Natural killer cell treated with Interleukin-12 subunit alpha and Interleukin-12 subunit beta and Interleukin-15 and Interleukin-18, amount 100 ng/mL, for 72 hours (primary cell): ENCODE results near the gene FCHSD2. TPM values are rescaled to one million over a fixed set of nuclear protein-coding genes. Genes with fewer than 3 reads are reported as not detected.
"Not testable (repeated sequence)": the region's sequence is repeated elsewhere in the genome, so short reads cannot be mapped to it uniquely, and the experiment has no call there.

Experiments
- ATAC-seq, 2 donors: fragments of 150-1000 bp; cut with Tn5 transposase in 1 of 2; sonication (Bioruptor Pico), chemical (Tn5 transposase) in 1 of 2; 2 replicates each; pipeline ENCODE4 v1.10.0; 2021
- DNase-seq: peaks from one replicate; pipeline ENCODE4 v3.0.0; 2022; ENCODE audit warnings: low spot score
- H3K27ac Mint-ChIP-seq, 2 donors: 1 replicate in 1 of 2; 2 replicates in 1 of 2; pipeline ENCODE4 v1.8.0; 2022; ENCODE audit warnings: mixed read lengths in 2 of 2, mild to moderate bottlenecking in 1 of 2, moderate library complexity in 1 of 2
- H3K27me3 Mint-ChIP-seq, 2 donors: 1 replicate in 1 of 2; 2 replicates in 1 of 2; pipeline ENCODE4 v1.8.0; 2022; ENCODE audit warnings: mixed read lengths in 2 of 2
- H3K36me3 Mint-ChIP-seq: one replicate; pipeline ENCODE4 v1.8.0; 2022; ENCODE audit warnings: mixed read lengths
- H3K4me1 Mint-ChIP-seq, 2 donors: 1 replicate in 1 of 2; 2 replicates in 1 of 2; pipeline ENCODE4 v1.8.0; 2022; ENCODE audit warnings: low read depth in 2 of 2, mixed read lengths in 2 of 2, mild to moderate bottlenecking in 1 of 2
- H3K4me3 Mint-ChIP-seq: one replicate; pipeline ENCODE4 v1.8.0; 2022; ENCODE audit warnings: mixed read lengths
- H3K9me3 Mint-ChIP-seq: 2 replicates; pipeline ENCODE4 v1.8.0; 2022; ENCODE audit warnings: mixed read lengths
- total RNA-seq, 2 donors: library from RNA; stranded (reverse); gene quantifications; one replicate each; pipeline ENCODE4 v1.2.3, GENCODE V29; 2022

FCHSD2 gene
- total RNA-seq, 2 donors from 2014 or later = 58.8 to 77.3 TPM

DNA sequence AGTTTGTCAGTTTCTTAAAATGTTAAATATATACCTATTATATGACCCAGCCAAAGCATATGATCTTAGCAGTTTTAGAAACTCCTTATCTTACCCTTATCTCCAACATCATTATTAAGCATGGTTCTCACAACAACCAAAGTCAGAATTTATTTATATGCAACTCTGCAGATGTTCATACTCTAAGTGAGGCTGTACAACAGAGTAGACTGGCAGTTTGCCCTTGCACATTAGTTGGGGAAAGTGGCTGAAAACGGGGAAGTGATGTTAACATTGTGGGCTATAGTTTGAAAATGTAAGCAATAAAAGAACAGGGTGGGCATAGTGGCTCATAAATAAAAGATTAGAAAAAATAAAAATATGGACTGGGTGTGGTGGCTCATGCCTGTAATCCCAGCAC lies 278.2 kb downstream of the FCHSD2 start:
- ATAC-seq (no peak), DNase-seq (no peak)
- Mint-ChIP-seq H3K4me1 (peaks cover 0 to 2% of the 10 kb centered on the region in 2 donors), H3K27ac (no peak overlapping the region), H3K36me3 (peaks cover 10% of the 10 kb centered on the region), H3K4me3 (no peak overlapping the region), H3K9me3 (no peaks in the 10 kb centered on the region), H3K27me3 (no peaks in the 10 kb centered on the region)

DNA sequence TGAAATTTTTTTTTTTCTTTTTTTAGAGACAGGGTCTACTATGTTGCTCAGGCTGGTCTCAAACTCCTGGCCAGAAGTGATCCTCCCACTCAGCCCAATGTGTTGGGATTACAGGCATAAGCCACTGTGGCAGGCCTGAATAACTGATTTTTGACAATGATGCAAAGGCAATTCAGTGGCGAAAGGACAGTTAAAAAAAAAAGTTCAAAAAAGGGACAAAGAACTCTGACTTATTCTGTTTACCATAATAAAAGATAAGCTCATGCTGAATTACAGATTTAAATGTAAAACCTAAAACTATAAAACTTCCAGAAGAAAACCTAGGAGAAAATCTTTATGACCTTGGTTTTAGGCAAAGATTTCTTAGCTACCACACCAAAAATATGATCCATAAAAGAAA lies 279.0 kb downstream of the FCHSD2 start:
- H3K27ac Mint-ChIP-seq = no peak overlapping the region
- DNase-seq (no peak), ATAC-seq (no peak)
- no peak overlapping the region for H3K4me3 Mint-ChIP-seq
- H3K27me3 Mint-ChIP-seq = no peaks in the 10 kb centered on the region
- peaks cover 2 to 4% of the 10 kb centered on the region in 2 donors for H3K4me1 Mint-ChIP-seq
- H3K36me3 Mint-ChIP-seq = peaks cover 16% of the 10 kb centered on the region
- no peaks in the 10 kb centered on the region for H3K9me3 Mint-ChIP-seq

DNA sequence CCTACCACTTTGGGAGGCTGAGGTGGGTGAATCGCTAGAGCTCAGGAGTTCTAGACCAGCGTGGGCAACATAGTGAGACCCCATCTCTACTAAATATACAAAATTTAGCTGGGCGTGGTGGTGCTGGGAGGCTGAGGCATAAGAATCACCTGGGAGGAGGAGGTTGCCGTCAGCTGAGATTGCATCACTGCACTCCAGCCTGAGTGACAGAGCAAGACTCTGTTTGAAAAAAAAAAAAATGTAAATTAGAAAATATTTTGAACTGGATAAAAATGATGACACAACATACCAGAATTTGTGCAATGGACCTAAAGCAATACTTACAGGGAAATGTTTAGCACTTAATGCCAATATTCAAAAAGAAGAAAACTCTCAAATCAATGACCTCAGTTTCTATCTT lies 281.5 kb downstream of the FCHSD2 start:
- H3K9me3 Mint-ChIP-seq = no peaks in the 10 kb centered on the region
- H3K27me3 Mint-ChIP-seq = no peaks in the 10 kb centered on the region

DNA sequence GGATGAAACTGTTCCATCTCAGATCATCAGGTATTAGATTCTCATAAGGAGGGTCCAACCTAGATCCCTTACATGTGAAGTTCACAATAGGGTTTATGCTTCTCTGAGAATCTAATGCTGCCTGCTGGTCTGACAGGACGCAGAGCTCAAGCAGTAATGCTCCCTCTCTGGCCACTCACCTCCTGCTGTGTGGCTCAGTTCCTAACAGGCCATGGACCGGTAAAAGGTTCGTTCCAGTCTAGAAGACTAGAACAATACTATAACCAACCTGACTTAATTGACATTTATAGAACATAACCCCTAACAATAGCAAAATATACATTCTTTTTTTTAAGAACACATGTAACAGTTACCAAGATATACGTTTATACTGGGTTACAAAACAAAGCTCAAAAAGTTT lies 282.1 kb downstream of the FCHSD2 start:
- DNase-seq (no peak), ATAC-seq (no peak)
- no peaks in the 10 kb centered on the region for H3K9me3 Mint-ChIP-seq
- no peaks in the 10 kb centered on the region for H3K27me3 Mint-ChIP-seq
- H3K36me3 Mint-ChIP-seq = peaks cover 9% of the 10 kb centered on the region
- H3K4me3 Mint-ChIP-seq = no peak overlapping the region
- H3K4me1 Mint-ChIP-seq = peaks cover 4 to 6% of the 10 kb centered on the region in 2 donors
- no peak overlapping the region for H3K27ac Mint-ChIP-seq

More for the DNA sequence above, 281.5 kb downstream of the FCHSD2 start:
- DNase-seq (no peak), ATAC-seq (no peak)
- Mint-ChIP-seq H3K4me3 (no peak overlapping the region), H3K36me3 (peaks cover 9% of the 10 kb centered on the region), H3K4me1 (peaks cover 4 to 6% of the 10 kb centered on the region in 2 donors), H3K27ac (no peak overlapping the region)

DNA sequence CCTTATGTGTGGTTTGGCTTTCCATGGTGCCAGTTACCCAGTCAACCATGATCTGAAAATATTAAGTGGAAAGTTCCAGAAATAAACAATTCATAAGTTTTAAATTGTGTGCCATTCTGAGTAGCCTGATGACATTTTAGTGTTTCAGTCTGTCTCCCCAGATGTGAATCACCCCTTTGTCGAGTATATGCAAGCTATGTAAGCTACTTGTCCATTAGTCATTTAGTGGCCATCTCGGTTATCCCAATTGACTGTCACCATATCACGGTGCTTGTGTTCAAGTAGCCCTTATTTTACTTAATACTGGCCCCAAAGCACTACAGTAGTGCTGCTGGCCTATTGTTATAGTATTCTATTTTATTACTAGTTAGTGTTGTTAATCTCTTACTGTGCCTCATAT lies 283.0 kb downstream of the FCHSD2 start:
- no peak for ATAC-seq
- no peaks in the 10 kb centered on the region for H3K9me3 Mint-ChIP-seq
- peaks cover 9% of the 10 kb centered on the region for H3K36me3 Mint-ChIP-seq

DNA sequence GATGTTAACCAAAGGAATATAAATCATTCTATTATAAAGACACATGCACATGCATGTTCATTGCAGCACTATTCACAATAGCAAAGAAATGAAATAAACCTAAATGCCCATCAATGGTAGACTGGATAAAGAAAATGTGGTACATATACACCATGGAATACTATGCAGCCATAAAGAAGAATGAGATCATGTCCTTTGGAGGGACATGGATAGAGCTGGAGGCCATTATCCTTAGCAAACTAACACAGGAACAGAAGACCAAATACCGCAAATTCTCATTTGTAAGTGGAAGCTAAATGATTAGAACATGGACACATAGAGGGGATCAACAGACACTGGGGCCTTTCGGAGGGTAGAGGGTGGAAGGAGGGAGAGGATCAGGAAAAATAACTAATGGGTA lies 283.9 kb downstream of the FCHSD2 start:
- not testable (repeated sequence) for H3K36me3 Mint-ChIP-seq, H3K27me3 Mint-ChIP-seq, H3K9me3 Mint-ChIP-seq, ATAC-seq, H3K4me1 Mint-ChIP-seq, H3K4me3 Mint-ChIP-seq, DNase-seq
- peak overlapping the region in 1 of 2 donors; percentile 20 for H3K27ac Mint-ChIP-seq

More for the DNA sequence above, 283.0 kb downstream of the FCHSD2 start:
- Mint-ChIP-seq H3K27me3 (no peaks in the 10 kb centered on the region), H3K4me3 (no peak overlapping the region), H3K4me1 (peaks cover 4 to 6% of the 10 kb centered on the region in 2 donors), H3K27ac (no peak overlapping the region)
- no peak for DNase-seq

DNA sequence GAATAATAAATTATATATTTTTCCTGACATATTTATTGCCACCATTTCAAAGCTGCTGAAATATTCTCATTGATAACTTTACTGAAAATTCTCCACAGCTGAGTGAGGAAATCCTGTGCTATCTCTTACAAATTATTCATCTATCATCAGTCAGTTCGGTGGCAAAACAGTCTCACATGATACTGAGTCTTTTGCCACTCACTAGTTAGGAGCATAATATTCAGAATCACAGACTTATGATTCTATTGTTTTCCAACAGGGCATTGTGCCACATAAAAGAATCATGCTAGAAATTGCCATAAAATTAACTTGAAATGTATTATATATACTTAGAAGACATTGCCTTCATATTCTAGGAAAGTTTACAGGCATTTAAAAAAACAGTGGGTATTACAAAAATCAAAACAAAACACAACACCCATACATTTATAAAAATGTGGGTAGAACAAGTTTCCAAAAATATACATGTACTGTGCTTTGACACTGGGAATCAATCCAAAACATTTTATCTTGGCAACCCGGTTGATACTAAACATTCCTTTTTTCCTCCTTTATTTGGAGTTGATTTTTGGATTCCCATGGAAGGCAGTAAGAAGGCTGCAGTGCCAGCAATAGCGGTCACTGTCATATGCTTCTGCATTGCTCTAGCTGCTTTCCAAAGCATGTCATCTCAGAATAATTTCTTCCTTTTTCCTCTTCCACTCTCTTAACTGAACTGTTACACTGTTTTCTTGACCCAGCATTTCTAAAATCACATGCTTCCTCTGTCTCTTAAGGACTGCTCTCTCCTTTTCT lies 285.4 kb downstream of the FCHSD2 start:
- ATAC-seq (no peak), DNase-seq (no peak)
- no peak overlapping the region for H3K4me3 Mint-ChIP-seq
- H3K36me3 Mint-ChIP-seq = peaks cover 9% of the 10 kb centered on the region
- H3K9me3 Mint-ChIP-seq = no peaks in the 10 kb centered on the region
- no peak overlapping the region for H3K27ac Mint-ChIP-seq
- peaks cover 3 to 4% of the 10 kb centered on the region in 2 donors for H3K4me1 Mint-ChIP-seq
- H3K27me3 Mint-ChIP-seq = no peaks in the 10 kb centered on the region

DNA sequence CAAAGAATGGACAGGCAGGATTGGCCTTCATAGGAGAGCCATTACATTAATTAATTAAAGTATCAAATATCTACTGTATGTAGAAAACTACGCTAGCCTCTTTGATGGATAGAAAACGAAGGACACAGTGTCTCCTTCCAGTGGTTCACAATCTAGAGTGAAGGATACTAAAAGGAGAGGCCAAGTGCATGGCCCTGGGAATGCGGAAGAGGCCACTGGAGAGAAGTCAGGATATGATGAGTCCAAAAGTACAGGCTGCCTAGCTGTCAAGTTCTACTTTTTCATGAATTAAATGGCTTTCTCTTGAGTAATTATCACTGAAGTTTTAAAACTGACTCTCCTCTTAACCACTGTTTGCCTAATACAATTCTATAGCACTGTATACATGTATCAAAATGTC lies 286.1 kb downstream of the FCHSD2 start:
- Mint-ChIP-seq H3K36me3 (peaks cover 9% of the 10 kb centered on the region), H3K27ac (no peak overlapping the region), H3K4me1 (peaks cover 3 to 4% of the 10 kb centered on the region in 2 donors), H3K9me3 (no peaks in the 10 kb centered on the region), H3K27me3 (no peaks in the 10 kb centered on the region), H3K4me3 (no peak overlapping the region)
- DNase-seq (no peak), ATAC-seq (no peak)

DNA sequence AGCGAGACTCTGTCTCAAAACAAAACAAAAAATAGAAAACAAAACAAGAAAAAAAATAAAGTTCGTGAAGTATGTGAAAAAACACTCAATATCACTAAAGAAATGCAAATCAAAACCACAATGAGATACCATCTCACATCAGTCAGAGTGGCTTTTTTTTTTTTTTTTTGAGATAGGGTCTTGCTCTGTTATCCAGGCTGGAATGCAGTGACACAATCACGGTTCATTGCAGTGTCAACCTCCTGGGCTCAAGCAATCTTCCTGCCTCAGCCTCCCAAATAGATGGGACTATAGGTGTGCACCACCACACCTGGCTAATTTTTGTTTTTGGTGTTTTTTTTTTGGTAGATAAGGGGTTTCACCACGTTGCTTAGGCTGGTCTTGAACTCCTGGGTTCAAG lies 290.4 kb downstream of the FCHSD2 start:
- peaks cover 4% of the 10 kb centered on the region for H3K36me3 Mint-ChIP-seq
- peaks cover 0 to 6% of the 10 kb centered on the region in 2 donors for H3K4me1 Mint-ChIP-seq
- H3K9me3 Mint-ChIP-seq = no peaks in the 10 kb centered on the region
- no peak overlapping the region for H3K4me3 Mint-ChIP-seq
- ATAC-seq = no peak
- no peaks in the 10 kb centered on the region for H3K27me3 Mint-ChIP-seq
- no peak overlapping the region for H3K27ac Mint-ChIP-seq
- DNase-seq = no peak

DNA sequence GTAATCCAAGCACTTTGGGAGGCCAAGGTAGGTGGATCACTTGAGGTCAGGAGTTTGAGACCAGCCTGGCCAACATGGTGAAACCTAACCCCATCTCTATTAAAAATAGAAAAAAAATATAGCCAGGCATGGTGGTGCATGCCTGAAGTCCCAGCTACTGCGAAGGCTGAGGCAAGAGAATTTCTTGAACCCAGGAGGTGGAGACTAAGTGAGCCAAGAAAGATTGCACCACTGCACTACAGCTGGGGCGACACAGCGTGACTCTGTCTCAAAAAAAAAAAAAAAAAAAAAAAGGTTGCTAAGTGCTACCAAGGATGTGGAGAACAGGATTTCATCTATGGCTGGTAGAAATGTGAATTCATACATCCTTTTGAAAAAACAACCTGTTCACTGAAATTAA lies 291.3 kb downstream of the FCHSD2 start:
- H3K27me3 Mint-ChIP-seq = no peaks in the 10 kb centered on the region
- ATAC-seq = no peak
- H3K36me3 Mint-ChIP-seq = peaks cover 4% of the 10 kb centered on the region
- H3K27ac Mint-ChIP-seq = no peak overlapping the region
- no peak overlapping the region for H3K4me3 Mint-ChIP-seq
- DNase-seq = no peak
- H3K9me3 Mint-ChIP-seq = no peaks in the 10 kb centered on the region
- H3K4me1 Mint-ChIP-seq = peaks cover 0 to 6% of the 10 kb centered on the region in 2 donors

DNA sequence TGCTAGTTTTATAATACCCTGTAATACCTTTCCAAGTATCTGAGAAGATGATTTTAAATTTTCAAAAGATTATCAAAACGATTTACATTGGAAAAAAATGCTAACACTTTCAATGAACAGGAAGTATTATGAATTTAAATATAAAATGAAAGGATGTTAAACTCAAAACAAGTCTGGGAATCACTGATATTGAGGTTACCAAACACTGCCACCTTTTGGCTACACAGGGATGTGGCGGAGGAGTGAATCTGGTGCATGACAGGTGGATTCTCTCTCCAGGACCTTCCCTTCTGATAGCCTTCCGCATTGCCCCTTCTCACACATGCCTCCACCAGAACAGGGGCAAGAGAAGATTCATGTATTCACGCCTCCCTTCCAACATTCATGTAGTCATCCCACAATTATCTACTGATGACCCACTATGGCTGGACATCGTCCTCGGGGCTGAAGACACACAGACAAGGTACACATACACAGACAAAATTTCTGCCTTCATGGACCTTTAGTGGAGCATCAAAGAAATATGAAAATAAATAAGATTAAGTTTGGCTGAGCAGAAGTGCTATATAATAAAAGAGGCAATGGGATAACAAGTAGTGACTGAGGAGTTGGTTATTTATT lies 293.2 kb downstream of the FCHSD2 start:
- ATAC-seq (no peak), DNase-seq (no peak)
- Mint-ChIP-seq H3K9me3 (no peaks in the 10 kb centered on the region), H3K4me1 (peaks cover 2 to 6% of the 10 kb centered on the region in 2 donors), H3K27ac (peak overlapping the region; percentile 7 to 17), H3K36me3 (peaks cover 4% of the 10 kb centered on the region), H3K27me3 (no peaks in the 10 kb centered on the region), H3K4me3 (no peak overlapping the region)

DNA sequence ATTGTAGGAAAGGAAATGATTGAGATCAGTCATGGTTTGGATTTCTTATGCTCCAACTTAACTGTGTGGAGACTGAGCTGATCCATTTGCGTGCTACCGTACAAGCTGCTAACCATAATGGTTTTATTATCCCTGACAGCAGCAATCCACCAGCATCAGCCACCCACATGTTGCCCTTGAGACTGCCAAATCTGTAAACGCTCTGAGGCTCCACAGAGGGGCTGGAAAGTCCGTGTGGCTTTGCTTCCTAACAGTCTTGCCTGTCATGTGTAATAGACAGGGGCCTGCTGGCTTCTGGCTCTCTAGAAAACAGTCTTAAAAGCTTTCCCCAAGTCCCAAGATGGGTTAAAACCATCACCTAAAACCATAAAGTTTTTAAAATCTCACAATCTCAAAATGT lies 297.8 kb downstream of the FCHSD2 start:
- Mint-ChIP-seq H3K4me3 (no peak overlapping the region), H3K27ac (no peak overlapping the region), H3K36me3 (peaks cover 21% of the 10 kb centered on the region), H3K27me3 (no peaks in the 10 kb centered on the region), H3K4me1 (peaks cover 4% of the 10 kb centered on the region in 2 donors), H3K9me3 (no peaks in the 10 kb centered on the region)
- ATAC-seq = no peak
- DNase-seq = no peak

DNA sequence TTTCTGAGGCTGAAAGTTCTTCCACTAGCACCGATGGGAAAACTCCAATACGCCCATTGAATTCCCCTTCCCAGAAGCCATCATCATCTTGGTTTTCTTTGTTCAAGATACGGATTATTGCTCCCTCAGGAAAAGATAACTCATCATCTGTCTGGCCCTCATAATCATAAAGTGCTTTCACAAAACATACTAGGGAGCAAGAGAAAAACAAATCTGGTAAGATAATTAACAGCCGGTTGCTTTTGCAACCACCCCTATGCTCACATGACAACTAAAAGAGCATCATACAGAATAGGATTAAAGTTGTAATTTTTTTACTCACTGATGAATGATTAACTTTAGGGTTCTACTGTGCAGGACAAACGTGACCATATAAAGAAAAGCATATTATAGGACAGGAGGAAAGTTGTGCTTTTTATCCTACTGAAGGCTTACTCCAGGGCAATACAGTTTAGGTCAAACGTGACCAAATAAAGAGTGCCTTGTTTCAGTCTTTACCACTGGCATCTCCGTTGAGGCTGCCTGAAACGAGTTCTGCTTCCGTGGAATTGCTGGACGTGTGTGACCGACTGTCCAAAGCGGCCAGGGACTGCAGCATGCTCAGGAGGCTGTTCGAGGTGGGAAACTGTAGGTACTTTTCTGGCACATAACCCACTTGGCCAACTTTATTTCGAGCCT lies 299.3 kb downstream of the FCHSD2 start:
- ATAC-seq (no peak), DNase-seq (no peak)
- H3K36me3 Mint-ChIP-seq = peaks cover 23% of the 10 kb centered on the region
- no peaks in the 10 kb centered on the region for H3K9me3 Mint-ChIP-seq
- H3K4me1 Mint-ChIP-seq = peaks cover 0 to 7% of the 10 kb centered on the region in 2 donors
- peak overlapping the region in 1 of 2 donors; percentile 25 for H3K27ac Mint-ChIP-seq
- no peaks in the 10 kb centered on the region for H3K27me3 Mint-ChIP-seq
- no peak overlapping the region for H3K4me3 Mint-ChIP-seq

DNA sequence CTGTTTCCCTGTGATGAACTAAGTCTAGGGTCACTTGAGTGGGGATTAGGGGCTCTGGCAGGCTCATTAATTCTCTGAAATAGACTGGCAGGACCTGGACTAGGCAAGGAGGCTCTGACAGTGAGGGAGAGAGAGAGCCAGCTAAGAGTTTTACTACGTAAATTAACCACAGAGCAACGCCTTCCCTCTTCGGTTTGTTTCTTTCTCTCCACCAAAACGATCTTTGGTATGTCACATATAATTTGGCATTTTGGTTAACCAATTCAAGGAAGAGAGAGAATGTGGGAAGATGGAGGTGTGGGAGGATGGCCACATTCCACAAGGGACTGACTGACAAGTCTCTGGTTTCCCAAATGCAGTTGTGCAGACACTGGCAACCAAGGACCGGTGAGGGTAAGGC lies 300.0 kb downstream of the FCHSD2 start:
- H3K4me3 Mint-ChIP-seq = no peak overlapping the region
- peak overlapping the region in 1 of 2 donors; percentile 25 for H3K27ac Mint-ChIP-seq
- no peaks in the 10 kb centered on the region for H3K27me3 Mint-ChIP-seq
- peaks cover 0 to 7% of the 10 kb centered on the region in 2 donors for H3K4me1 Mint-ChIP-seq
- ATAC-seq = no peak
- H3K36me3 Mint-ChIP-seq = peaks cover 23% of the 10 kb centered on the region
- H3K9me3 Mint-ChIP-seq = no peaks in the 10 kb centered on the region
- DNase-seq = no peak
